ENCODE data around the gene KSR1. TPM values are rescaled to one million over a fixed set of nuclear protein-coding genes. Genes with fewer than 3 reads are reported as not detected.

Gene KSR1
- total RNA-seq, 2 donors from 2014 or later, result 13.9 to 16.5 TPM

- intact Hi-C loops (cut with DNase I), result no loop called here
- Histone ChIP-seq H3K4me1 (no peaks in the 10 kb centered on the region), H3K27ac (no peak overlapping the region), H3K36me3 (no peaks in the 10 kb centered on the region), H3K27me3 (no peaks in the 10 kb centered on the region), H3K9me3 (no peaks in the 10 kb centered on the region), H3K9ac (ENCODE audit: low read depth in 2 of 2, low read length in 2 of 2) (no peak overlapping the region), H3K4me3 (no peak overlapping the region)
- TF ChIP-seq CTCF (IDR thresholded peaks at IDR 0.05), result no peak
- no peak for DNase-seq
Measured at GRCh38 chr17:27575912-27576252, 119.6 kb downstream of the KSR1 start.

- Histone ChIP-seq H3K9ac (ENCODE audit: low read depth in 2 of 2, low read length in 2 of 2) (no peak overlapping the region), H3K4me1 (no peaks in the 10 kb centered on the region), H3K4me3 (no peak overlapping the region), H3K27me3 (no peaks in the 10 kb centered on the region), H3K27ac (no peak overlapping the region), H3K36me3 (no peaks in the 10 kb centered on the region), H3K9me3 (no peaks in the 10 kb centered on the region)
- no peak for DNase-seq
- TF ChIP-seq CTCF (IDR thresholded peaks at IDR 0.05), result no peak
- intact Hi-C loops (cut with DNase I), result no loop called here
Measured at GRCh38 chr17:27576477-27577083, 120.3 kb downstream of the KSR1 start.

GRCh38 chr17:27577121-27577761 lies 121.0 kb downstream of the KSR1 start:
- H3K4me3 ChIP-seq, result no peak overlapping the region
- H3K9ac ChIP-seq (ENCODE audit: low read depth in 2 of 2, low read length in 2 of 2), result peak overlapping the region in 1 of 2 donors; percentile 30
- intact Hi-C loops (cut with DNase I), result no loop called here
- H3K9me3 ChIP-seq, result no peaks in the 10 kb centered on the region
- H3K36me3 ChIP-seq, result no peaks in the 10 kb centered on the region
- no peaks in the 10 kb centered on the region for H3K4me1 ChIP-seq
- H3K27ac ChIP-seq, result no peak overlapping the region
- H3K27me3 ChIP-seq, result no peaks in the 10 kb centered on the region
- no peak for TF ChIP-seq CTCF (IDR thresholded peaks at IDR 0.05)
- DNase-seq, result no peak

GRCh38 chr17:27577884-27578717 lies 121.9 kb downstream of the KSR1 start:
- H3K9ac ChIP-seq (ENCODE audit: low read depth in 2 of 2, low read length in 2 of 2), result peak overlapping the region in 1 of 2 donors; percentile 18

GRCh38 chr17:27578718-27579085 lies 122.5 kb downstream of the KSR1 start:
- Histone ChIP-seq H3K4me1 (no peaks in the 10 kb centered on the region), H3K27ac (no peak overlapping the region), H3K9ac (ENCODE audit: low read depth in 2 of 2, low read length in 2 of 2) (no peak overlapping the region), H3K4me3 (no peak overlapping the region), H3K36me3 (no peaks in the 10 kb centered on the region), H3K27me3 (no peaks in the 10 kb centered on the region), H3K9me3 (no peaks in the 10 kb centered on the region)
- DNase-seq, result no peak
- intact Hi-C loops (cut with DNase I), result no loop called here
- no peak for TF ChIP-seq CTCF (IDR thresholded peaks at IDR 0.05)

More at GRCh38 chr17:27577884-27578717, 121.9 kb downstream of the KSR1 start:
- Histone ChIP-seq H3K27me3 (no peaks in the 10 kb centered on the region), H3K4me1 (no peaks in the 10 kb centered on the region), H3K9me3 (no peaks in the 10 kb centered on the region), H3K36me3 (no peaks in the 10 kb centered on the region), H3K27ac (no peak overlapping the region), H3K4me3 (no peak overlapping the region)
- TF ChIP-seq CTCF (IDR thresholded peaks at IDR 0.05), result no peak
- intact Hi-C loops (cut with DNase I), result no loop called here
- DNase-seq, result no peak
